Spleen (tissue), 7 donors: ENCODE results near the gene SLC12A9.

Experiments
- CTCF ChIP-seq, 11 experiments: fragments of 200-600 bp in 7 of 11; fragments of 450-650 bp in 4 of 11; sonication (generic) in 4 of 11; IDR thresholded peaks in 8 of 11; conservative IDR thresholded peaks in 3 of 11; 1 replicate in 7 of 11; 2 replicates in 4 of 11; pipeline versions ENCODE4 v1.4.0 to v1.8.0; 2016 to 2021; ENCODE audit warnings: antibody characterized with exemption in 11 of 11, inconsistent platforms in 4 of 11, mild to moderate bottlenecking in 1 of 11
- POLR2A ChIP-seq, 3 donors: fragments of 450-650 bp; IDR thresholded peaks; one replicate each; pipeline ENCODE4 v1.5.1; 2017; ENCODE audit warnings: antibody characterized with exemption in 3 of 3, mild to moderate bottlenecking in 1 of 3
- POLR2AphosphoS5 ChIP-seq, 3 donors: sonication (generic); formaldehyde crosslinking; IDR thresholded peaks; one replicate each; pipeline ENCODE4 v1.5.1; 2017; ENCODE audit warnings: antibody characterized with exemption in 3 of 3
- donor health status: DM: no; HTN: no; CAD: no; lungs with moderate emphysema.
- donor health status: DM: no; HTN: no; CAD: no.
- donor health status: DM: no; HTN: no; CAD: no.

- TF ChIP-seq CTCF (IDR thresholded peaks at IDR 0.05 in 8 of 11, conservative IDR thresholded peaks at IDR 0.05 in 3 of 11): no peak
- no peak for TF ChIP-seq POLR2A (IDR thresholded peaks at IDR 0.05)
- peak; percentile 45 to 60 (median 49) for TF ChIP-seq POLR2AphosphoS5 (IDR thresholded peaks at IDR 0.05)
Observed at GRCh38 chr7:100887516-100888290, 35.2 kb downstream of the SLC12A9 start.
